ENCODE measurements around the gene CXCL12. TPM values are rescaled to one million over a fixed set of nuclear protein-coding genes. Genes with fewer than 3 reads are reported as not detected.

Gene CXCL12
- total RNA-seq, 1 donor from 2014 or later, result 23.7 TPM

DNA sequence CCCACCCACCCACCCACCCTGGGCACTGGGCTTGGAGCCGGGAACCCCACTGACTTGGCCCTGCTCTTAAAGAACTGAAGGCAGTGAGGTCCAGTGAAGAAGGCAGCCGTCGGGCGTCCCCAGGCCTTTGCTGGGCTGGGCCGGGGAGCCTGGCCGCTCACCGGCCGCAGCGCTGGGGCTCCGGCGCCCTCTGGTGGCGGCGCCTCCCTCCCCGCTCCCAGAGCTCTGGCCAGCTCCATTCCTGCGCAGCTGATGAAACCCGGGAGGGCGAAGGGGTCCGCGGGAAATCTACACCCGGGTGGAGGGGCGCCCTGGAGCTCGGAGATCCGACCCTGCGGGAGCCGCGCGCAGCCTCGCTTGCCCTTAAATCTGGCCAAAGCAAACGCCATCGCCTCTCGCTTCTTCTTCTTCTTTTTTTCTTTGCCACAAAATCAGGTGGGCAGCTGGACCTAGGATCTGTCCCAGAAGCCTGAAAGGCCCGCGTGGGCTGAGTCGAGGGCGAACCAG is 1.7 kb upstream of the CXCL12 start:
- FAIRE-seq (no peak), DNase-seq (ENCODE audit: low read depth) (no peak)
- Histone ChIP-seq H3K79me2 (ENCODE audit: insufficient read depth, low read length) (peaks cover 29% of the 10 kb centered on the region), H3K27ac (ENCODE audit: low read depth, low read length) (no peak overlapping the region), H2AFZ (ENCODE audit: low read depth, low read length) (peak overlapping the region; percentile 46), H3K36me3 (ENCODE audit: insufficient read depth, low read length) (no peaks in the 10 kb centered on the region), H3K4me2 (ENCODE audit: low read length) (peak overlapping the region; percentile 71), H4K20me1 (ENCODE audit: insufficient read depth, low read length) (peaks cover 23% of the 10 kb centered on the region), H3K27me3 (ENCODE audit: insufficient read depth, low read length) (peaks cover 4% of the 10 kb centered on the region), H3K9ac (ENCODE audit: low read length) (no peak overlapping the region), H3K4me1 (ENCODE audit: insufficient read depth, low read length) (peaks cover 22% of the 10 kb centered on the region), H3K9me3 (ENCODE audit: insufficient read depth, low read depth, low read length) (no peaks in the 10 kb centered on the region), H3K4me3 (ENCODE audit: insufficient read depth, low read depth, low read length) (no peak overlapping the region)
- H3K27ac Mint-ChIP-seq (ENCODE audit: unreplicated experiment), result no peak overlapping the region
- peaks cover 34% of the 10 kb centered on the region for H3K27me3 Mint-ChIP-seq (ENCODE audit: low read depth, unreplicated experiment)
- no peaks in the 10 kb centered on the region for H3K36me3 Mint-ChIP-seq (ENCODE audit: low read depth, unreplicated experiment)
- no peak overlapping the region for H3K4me3 Mint-ChIP-seq (ENCODE audit: unreplicated experiment)
- peaks cover 3% of the 10 kb centered on the region for H3K4me1 Mint-ChIP-seq (ENCODE audit: low read depth, unreplicated experiment)
- no peak for TF ChIP-seq EZH2 (IDR thresholded peaks at IDR 0.05; ENCODE audit: insufficient read depth, low read length)
- TF ChIP-seq, protein P1, sequence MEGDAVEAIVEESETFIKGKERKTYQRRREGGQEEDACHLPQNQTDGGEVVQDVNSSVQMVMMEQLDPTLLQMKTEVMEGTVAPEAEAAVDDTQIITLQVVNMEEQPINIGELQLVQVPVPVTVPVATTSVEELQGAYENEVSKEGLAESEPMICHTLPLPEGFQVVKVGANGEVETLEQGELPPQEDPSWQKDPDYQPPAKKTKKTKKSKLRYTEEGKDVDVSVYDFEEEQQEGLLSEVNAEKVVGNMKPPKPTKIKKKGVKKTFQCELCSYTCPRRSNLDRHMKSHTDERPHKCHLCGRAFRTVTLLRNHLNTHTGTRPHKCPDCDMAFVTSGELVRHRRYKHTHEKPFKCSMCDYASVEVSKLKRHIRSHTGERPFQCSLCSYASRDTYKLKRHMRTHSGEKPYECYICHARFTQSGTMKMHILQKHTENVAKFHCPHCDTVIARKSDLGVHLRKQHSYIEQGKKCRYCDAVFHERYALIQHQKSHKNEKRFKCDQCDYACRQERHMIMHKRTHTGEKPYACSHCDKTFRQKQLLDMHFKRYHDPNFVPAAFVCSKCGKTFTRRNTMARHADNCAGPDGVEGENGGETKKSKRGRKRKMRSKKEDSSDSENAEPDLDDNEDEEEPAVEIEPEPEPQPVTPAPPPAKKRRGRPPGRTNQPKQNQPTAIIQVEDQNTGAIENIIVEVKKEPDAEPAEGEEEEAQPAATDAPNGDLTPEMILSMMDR (IDR thresholded peaks at IDR 0.05; ENCODE audit: insufficient read depth, low read depth, low read length), result peak; percentile 61
- no peaks in the 10 kb centered on the region for H3K9me3 Mint-ChIP-seq (ENCODE audit: unreplicated experiment)

DNA sequence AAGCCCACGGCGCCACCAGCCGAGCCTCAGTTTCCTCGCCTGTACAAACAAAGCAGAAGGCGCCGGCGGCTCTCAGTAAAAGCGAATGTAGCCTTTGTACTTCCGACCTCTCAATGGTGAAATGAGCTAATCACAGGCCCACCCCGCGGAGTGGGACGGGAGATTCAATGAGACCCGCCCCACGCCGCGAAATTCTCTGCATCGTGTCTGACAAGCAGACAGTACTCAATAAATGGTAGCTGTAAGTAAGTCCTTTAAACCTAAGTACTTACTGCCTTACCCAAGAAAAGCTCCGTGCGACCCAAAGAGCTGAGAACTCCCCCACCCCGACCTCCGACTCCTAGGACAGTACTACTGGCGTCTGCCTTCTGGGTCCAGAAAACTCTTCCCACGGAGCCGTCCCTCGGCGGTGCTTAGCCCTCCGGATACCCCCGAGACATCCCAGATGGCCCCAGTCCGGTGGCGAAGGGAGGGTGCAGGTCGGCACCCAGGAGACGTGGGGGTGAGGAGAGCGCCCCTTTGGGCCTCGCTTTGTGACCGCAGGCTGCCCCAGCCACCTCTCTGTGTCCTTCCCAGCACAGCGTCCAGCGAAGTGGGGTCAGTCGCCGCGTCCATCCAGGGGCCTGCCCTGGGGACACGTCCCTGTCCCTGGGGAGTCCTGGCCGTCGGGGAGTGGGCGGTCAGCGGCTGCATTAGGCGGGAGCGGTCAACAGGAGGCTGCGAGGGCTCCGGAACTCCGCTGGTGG is 972 bp upstream of the CXCL12 start:
- Histone ChIP-seq H3K9me3 (ENCODE audit: insufficient read depth, low read depth, low read length) (no peaks in the 10 kb centered on the region), H3K27me3 (ENCODE audit: insufficient read depth, low read length) (peaks cover 4% of the 10 kb centered on the region), H3K4me3 (ENCODE audit: insufficient read depth, low read depth, low read length) (peak overlapping the region; percentile 49), H3K79me2 (ENCODE audit: insufficient read depth, low read length) (peaks cover 33% of the 10 kb centered on the region), H3K9ac (ENCODE audit: low read length) (no peak overlapping the region), H3K27ac (ENCODE audit: low read depth, low read length) (no peak overlapping the region), H3K4me2 (ENCODE audit: low read length) (peak overlapping the region; percentile 85), H2AFZ (ENCODE audit: low read depth, low read length) (peak overlapping the region; percentile 73), H3K4me1 (ENCODE audit: insufficient read depth, low read length) (peaks cover 22% of the 10 kb centered on the region), H3K36me3 (ENCODE audit: insufficient read depth, low read length) (no peaks in the 10 kb centered on the region), H4K20me1 (ENCODE audit: insufficient read depth, low read length) (peaks cover 30% of the 10 kb centered on the region)
- Mint-ChIP-seq H3K4me1 (ENCODE audit: low read depth, unreplicated experiment) (peaks cover 3% of the 10 kb centered on the region), H3K36me3 (ENCODE audit: low read depth, unreplicated experiment) (no peaks in the 10 kb centered on the region), H3K27ac (ENCODE audit: unreplicated experiment) (no peak overlapping the region), H3K4me3 (ENCODE audit: unreplicated experiment) (peak overlapping the region; percentile 83), H3K9me3 (ENCODE audit: unreplicated experiment) (no peaks in the 10 kb centered on the region), H3K27me3 (ENCODE audit: low read depth, unreplicated experiment) (peaks cover 33% of the 10 kb centered on the region)
- no peak for DNase-seq (ENCODE audit: low read depth)
- no peak for TF ChIP-seq EZH2 (IDR thresholded peaks at IDR 0.05; ENCODE audit: insufficient read depth, low read length)
- TF ChIP-seq, protein P1 (IDR thresholded peaks at IDR 0.05; ENCODE audit: insufficient read depth, low read depth, low read length), result no peak
- FAIRE-seq, result no peak

DNA sequence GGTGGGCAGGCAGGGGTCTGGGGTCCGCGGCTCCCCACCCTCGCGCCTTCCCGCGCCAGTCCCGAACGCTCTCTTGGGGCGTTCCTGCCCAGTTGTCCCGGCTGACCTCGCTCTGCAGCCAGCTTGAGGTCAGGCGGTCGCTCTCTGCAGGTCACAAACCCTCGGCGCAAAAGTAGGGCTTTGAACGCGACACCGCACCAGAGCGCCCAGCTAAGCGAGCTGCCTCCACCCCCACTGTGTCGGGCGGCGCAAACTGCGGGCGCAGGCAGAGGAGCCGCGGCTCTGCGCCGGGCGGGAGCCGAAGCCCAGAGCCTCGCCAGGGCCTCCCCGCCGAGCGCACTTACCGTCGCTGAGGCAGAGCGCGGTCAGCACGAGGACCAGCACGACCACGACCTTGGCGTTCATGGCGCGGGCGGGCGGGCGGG is 284 bp downstream of the CXCL12 start:
- H3K9me3 Mint-ChIP-seq (ENCODE audit: unreplicated experiment), result no peaks in the 10 kb centered on the region

More for the DNA sequence above, 284 bp downstream of the CXCL12 start:
- DNase-seq (ENCODE audit: low read depth) (no peak), FAIRE-seq (no peak)
- Histone ChIP-seq H4K20me1 (ENCODE audit: insufficient read depth, low read length) (peaks cover 40% of the 10 kb centered on the region), H3K79me2 (ENCODE audit: insufficient read depth, low read length) (peaks cover 36% of the 10 kb centered on the region), H3K4me3 (ENCODE audit: insufficient read depth, low read depth, low read length) (peak overlapping the region; percentile 61), H3K9ac (ENCODE audit: low read length) (peak overlapping the region; percentile 63), H3K4me2 (ENCODE audit: low read length) (peak overlapping the region; percentile 90), H3K4me1 (ENCODE audit: insufficient read depth, low read length) (peaks cover 22% of the 10 kb centered on the region), H3K9me3 (ENCODE audit: insufficient read depth, low read depth, low read length) (no peaks in the 10 kb centered on the region), H3K27me3 (ENCODE audit: insufficient read depth, low read length) (peaks cover 4% of the 10 kb centered on the region), H2AFZ (ENCODE audit: low read depth, low read length) (peak overlapping the region; percentile 78), H3K36me3 (ENCODE audit: insufficient read depth, low read length) (peaks cover 2% of the 10 kb centered on the region), H3K27ac (ENCODE audit: low read depth, low read length) (no peak overlapping the region)
- H3K4me3 Mint-ChIP-seq (ENCODE audit: unreplicated experiment), result peak overlapping the region; percentile 72
- peaks cover 3% of the 10 kb centered on the region for H3K4me1 Mint-ChIP-seq (ENCODE audit: low read depth, unreplicated experiment)
- TF ChIP-seq, protein P1 (IDR thresholded peaks at IDR 0.05; ENCODE audit: insufficient read depth, low read depth, low read length), result no peak
- no peak for TF ChIP-seq EZH2 (IDR thresholded peaks at IDR 0.05; ENCODE audit: insufficient read depth, low read length)
- H3K36me3 Mint-ChIP-seq (ENCODE audit: low read depth, unreplicated experiment), result no peaks in the 10 kb centered on the region
- no peak overlapping the region for H3K27ac Mint-ChIP-seq (ENCODE audit: unreplicated experiment)
- H3K27me3 Mint-ChIP-seq (ENCODE audit: low read depth, unreplicated experiment), result peaks cover 44% of the 10 kb centered on the region
